HG03565 (cell line): ENCODE data around the gene STX1A.

Experiments used
- ATAC-seq: cut with Tn5 transposase; IDR thresholded peaks from one replicate; pipeline ENCODE4 v1.9.1; 2021; ENCODE audit warnings: mild to moderate bottlenecking, moderate library complexity; ENCODE audit not compliant: unreplicated experiment

STX1A gene

DNA sequence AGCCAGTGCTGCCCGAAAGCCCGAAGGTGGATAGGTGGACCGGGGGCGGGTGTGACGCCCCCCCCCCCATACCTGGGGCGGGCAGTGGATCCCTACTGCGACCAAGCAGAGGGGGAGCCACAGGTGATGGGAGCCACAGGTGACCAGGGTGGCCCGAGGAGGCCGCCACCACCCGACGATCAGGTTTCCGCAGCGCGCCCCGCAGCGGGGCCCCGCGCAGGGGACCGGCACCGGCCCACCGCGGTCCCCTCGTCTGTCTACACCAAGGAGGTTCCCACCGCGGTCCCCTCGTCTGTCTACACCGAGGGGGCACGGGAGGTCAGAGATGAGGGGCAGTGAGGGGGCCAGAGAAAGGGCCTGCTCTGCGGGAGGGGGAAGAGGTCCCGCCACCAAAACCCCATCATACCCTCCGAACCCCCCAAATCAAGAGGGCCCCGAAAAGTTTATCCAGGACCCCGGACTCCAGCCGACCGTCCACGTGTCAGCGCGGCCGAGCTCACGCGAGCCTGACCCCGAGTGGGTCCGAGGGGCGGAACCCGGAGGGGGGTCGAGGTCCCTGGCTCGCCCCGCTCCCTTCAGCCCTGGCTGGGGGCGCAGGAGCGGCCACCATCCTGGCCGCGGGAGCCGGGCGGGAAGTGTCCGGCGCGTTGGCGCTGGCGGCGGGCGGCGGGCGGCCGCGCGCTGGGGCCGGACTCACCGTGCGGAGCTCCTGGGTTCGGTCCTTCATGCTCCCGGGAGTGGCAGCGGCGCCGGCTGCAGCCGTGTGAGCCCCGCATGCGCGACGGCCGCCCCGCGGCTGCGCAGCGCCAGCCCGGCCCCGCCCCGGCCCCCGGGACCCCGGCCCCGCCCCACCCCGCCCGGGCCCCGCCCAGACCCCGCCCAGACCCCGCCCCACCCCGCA lies at the start of gene STX1A:
TSS of gene STX1A (minus strand) at position 765 of the 901 bp plus-strand sequence. CDS start at position 727, 38 bp downstream.
- peak; percentile 54 for ATAC-seq

DNA sequence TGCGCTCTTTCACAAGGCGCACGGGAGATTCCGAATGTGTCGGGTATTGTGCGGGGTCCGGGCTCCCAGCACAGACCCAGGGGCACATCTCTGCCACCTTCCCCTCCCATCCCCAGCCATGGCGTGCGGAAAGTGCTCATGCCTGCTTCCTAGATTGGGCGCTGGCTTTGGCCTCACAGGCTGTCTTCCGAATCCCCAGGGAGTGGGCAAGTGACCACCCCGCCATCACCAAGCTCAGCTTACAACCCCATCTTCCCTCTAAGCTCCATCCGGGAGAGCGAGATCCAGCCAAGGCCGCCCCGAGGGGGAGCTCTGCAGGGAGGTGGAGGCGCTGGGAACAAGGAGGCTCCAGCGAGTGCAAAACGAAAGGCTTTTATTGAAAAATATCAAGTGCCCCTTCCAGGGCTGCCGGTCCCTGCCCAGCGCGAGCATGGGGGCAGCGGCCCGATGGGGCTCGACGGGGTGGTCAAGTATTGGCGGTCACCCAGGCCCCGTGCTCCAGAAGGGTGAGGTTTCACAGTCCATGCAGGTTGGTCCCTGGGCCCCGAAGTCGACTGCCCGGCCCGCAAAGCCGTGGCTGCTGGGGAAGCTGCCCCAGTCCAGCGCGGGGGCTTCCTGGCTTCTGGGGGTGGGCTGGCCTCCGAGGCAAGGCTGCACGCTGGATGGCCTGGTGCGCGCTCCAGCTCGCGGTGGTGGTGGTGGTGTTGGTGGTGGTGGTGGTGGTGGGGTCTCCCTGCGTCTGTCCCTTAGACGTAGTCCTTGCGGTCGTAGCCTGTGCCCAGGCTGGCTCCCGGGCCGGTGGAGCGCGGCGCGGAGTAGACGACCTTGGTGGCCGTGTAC lies 49.4 kb upstream of the STX1A start:
- ATAC-seq = no peak

DNA sequence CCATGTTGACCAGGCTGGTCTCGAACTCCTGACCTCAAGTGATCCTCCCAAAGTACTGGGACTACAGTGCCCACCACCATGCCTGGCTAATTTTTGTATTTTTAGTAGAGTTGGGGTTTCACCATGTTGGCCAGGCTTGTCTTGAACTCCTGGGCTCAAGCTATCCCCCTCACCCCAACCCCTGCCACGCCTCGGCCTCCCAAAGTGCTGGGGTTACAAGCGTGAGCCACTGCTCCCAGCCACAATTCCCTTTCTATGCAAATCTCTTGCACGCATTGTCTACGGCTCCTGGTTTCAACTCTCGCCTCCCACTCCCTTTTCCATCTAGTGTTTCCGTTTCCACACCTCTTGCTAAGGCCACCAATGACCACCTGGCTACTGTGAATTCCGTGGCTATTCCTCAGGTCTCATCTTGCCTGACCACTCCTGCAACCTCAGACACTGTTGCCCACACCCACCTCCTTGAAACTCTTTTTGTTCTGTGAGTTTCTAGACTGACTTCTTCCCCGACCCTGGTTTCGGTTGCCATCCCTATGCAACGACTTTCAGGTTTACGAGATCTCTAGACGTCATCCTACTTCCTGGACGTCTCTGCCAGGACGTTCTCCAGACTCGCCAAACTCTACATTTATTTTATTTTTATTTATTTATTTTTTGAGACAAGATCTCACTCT lies 47.2 kb upstream of the STX1A start:
- ATAC-seq = no peak

DNA sequence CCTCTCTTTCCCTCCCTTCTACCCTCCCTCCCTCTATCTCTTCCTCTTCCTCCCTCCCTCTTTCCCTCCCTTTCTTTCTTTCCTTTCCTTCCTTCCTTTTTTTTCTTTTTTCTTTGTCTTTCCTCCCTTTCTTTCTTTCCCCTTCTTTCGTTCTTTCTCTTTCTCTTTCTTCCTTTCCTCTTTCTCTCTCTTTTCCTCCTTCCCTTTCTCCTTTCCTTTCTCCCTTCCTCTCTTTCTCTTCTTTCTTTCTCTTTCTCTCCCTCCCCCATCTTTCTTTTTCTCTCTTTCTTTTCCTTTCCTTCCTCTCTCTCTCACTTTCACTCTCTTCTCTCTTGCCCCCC lies 43.2 kb upstream of the STX1A start:
- ATAC-seq = no peak

DNA sequence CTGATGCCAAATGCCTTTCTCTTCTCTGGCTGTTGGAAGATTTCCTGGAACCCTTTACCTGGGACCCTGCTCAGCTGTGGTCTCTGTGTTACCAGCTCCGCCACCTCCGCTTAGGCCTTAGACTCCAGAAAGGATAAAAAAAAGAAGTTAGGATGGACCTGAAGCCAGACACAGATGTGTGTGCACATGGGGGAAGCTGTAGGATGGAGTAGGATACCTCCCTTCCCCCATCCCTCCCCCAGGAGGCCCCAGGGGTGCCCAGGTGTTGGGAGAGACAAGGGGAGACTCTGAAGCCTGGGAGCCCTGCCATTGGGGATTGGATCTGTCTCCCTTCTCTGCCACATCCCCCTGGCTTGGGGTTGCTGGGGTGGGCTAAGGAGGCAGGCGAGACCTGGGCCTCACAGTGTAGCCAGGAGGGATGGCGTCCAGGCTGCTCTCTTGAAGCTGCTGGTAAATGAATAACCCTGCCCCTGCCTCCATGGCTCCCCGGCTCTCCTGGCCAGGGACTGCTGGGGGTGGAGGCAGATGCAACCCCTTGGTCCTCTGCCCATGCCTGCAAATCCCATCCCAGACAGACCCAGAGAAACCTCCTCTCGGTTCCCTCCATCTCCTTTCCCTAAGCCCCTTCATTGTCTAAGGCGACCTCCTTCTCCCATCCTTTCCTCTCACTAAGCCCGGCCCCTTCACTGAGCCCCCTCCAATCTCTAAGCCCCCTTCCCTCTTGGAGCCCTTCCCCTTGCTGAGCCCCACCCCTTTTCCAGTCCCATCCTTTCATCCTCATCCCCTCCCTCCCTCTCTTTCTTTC lies 42.6 kb upstream of the STX1A start:
- no peak for ATAC-seq

DNA sequence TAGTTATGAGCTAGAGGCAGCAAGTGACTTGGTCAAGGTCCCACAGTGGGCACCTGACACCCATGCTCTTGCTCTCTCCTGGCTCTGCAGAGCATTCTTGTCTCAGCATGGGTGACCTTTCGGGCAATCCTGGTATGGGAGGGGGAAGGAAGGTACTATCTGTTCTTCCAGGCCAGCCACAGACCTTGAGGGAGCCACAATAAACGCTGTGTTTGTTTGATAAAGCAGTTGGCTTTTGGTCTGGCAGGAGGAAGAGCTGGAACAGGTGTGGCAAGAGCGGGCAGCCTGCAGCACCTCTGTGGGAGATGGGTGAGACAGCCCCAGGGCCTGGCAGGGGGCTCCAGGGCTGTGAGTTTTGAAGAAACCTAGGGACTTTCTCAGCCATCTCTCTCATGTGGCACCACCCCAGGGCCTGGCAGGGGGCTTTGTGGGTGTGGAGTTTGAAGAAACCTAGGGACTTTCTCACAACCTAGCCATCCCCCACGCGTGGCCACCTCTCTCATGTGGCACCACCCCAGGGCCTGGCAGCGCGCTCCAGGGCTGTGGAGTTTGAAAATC lies 39.2 kb upstream of the STX1A start:
- ATAC-seq = no peak

DNA sequence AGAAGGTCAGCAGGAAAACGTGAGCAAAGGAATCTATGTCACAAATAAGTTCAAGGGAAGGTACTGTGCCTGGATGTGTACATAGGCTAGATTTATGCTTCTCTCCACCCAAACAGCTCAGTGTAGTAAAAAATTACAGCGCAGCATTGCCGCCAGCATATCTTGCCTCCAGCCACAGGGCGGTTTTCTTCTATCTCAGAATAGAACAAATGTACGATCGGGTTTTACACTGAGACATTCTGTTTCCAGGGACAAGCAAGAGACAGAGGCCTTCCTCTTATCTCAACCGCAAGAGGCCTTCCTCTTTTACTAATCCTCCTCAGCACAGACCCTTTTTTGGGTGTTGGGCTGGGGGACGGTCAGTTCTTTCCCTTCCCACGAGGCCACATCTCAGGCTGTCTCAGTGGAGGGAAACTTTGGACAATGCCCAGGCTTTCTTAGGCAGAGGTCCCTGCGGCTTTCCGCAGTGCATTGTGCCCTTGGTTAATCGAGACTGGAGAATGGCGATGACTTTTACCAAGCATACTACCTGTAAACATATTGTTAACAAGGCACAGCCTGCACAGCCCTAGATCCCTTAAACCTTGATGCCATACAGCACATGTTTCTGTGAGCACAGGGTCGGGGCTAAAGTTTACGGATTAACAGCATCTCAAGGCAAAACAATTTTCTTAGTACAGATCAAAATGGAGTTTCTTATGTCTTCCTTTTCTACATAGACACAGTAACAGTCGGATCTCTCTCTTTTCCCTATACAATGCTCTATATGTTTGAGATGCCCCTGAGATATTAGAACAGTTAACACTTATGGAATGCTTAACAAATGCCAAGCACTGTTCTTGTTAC lies 30.7 kb upstream of the STX1A start:
- ATAC-seq = no peak

DNA sequence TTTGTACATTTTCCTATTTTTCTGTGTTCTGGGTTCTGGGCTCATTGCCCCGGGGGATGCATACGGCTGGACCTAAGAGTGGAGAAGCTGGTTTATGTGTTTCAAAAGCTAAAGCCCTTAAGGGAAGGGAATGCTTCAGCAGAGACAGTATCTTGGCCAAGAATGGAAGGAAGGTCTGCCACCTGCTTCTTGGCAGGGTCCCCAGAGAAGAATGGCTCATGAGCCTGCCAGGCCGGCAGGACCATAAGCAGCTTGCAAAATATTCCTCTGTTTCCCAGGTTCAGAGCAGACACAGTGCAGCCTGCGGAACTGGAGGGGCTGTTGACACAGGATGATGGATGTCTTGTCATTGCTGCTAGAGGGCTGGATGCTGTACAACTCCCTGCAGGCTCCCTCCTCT lies 26.9 kb upstream of the STX1A start:
- ATAC-seq = no peak

DNA sequence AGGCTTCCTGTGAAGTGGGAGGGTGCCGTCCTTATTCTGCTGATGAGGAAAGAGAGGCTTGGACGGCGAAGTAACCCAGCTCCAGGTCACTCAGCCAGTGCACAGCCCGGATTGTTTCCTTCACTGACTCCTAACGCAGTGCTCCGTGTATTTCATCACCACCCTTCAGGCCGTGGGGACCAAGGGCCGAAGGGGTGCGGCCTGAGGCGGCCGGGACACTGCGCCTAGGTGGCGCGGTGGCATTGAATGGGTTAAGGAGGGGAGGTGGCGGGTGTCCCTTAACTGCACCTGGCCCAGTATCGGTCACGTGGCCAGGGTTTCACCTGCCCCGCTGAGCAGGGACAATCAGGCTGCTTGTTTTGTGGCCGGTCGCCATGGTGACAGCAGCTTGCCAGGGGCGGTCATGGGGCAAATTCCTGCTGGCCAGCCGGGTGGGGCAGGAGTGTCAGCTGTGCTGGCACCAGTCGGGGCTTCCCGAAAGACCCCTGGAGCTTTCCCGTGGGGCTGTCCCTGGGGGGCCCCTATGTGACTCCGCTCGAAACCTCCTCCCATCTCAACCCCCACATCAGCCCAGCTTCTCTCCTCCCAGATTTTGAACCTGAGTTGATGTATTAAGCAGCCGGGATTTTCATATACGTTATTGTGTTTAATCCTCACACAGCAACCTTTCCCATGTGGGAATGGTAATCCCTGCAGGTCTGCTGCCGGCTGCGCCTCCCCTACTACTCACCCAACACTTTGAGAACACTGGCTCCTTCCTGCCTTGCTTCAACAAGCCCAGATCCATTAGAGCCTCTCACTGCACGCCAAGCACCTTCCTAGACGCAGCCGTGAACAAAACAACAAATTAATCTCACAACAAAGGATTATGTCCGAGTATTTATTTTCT lies 23.5 kb upstream of the STX1A start:
- no peak for ATAC-seq

DNA sequence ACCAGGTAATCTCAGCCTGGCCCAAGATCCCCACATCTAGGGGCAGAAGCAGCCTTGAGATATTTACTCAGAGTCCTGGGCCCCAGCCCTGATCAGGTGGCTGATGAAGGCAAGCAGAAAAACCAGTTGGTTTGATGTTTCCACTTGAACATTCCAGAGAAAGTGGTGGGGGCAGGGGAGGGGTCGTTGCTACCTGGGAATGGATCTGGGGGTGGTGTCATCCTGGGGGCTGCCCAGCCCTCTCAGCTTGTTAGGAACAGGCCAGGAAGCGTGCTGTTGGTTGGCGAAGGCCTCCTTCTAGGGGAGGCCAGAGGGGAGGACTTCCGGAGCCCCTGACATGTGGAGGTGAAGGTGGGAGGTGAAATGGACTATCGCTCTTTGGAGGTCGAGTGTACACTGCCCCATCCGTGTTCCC lies 22.9 kb upstream of the STX1A start:
- no peak for ATAC-seq

DNA sequence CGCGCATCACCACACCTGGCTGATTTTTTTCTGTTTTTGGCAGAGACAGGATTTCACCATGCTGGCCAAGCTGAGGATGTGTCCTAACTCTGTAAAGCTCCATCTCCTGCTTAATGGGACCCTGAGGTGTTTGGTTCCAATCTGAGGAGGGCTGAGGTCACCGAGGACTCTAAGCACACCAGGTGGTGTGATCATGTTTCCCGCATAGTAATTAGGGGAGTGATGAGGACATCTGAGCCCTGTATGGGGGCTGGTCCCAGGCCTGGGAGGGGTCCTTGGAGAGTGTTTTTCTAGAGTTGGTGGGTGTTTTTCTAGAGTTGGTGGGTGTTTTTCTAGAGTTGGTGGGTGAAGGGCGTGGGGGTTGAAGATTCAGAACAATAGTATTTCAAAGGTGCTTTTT lies 22.1 kb upstream of the STX1A start:
- no peak for ATAC-seq

DNA sequence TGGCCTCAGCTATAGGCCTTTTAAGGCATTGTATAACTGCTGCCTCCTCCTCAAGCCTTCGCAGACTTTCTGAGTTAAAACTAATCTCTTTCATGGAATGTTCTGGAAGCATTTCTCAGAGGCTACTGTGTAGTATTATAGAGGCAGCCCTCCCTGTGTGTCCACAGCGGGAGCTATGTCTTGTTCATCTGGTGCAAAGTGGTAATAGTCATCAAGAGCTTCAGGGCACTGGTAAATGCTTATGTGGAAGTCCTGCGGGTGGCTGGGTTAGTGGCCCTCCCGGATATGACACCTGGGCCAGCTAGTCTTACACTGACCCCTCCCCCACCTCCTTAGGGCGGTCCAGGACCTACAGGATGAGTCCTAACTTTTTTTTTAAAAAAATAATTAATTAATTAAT lies 21.3 kb upstream of the STX1A start:
- no peak for ATAC-seq

DNA sequence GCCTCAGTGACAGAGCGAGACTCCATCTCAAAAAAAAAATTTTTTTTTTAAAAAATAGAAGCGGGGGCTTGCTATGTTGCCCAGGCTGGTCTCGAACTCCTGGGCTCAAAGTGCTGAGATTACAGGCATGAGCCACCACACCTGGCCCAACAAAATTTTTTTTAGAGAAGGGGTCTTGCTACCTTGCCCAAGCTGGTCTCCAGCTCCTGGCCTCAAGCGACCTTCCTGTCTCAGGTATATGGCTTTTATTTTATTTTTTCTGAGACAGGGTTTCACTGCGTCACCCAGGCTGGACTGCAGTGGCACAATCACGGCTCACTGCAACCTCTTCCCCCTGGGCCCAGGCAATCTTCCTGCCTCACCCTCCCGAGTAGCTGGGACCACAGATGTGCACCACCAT lies 20.7 kb upstream of the STX1A start:
- no peak for ATAC-seq

DNA sequence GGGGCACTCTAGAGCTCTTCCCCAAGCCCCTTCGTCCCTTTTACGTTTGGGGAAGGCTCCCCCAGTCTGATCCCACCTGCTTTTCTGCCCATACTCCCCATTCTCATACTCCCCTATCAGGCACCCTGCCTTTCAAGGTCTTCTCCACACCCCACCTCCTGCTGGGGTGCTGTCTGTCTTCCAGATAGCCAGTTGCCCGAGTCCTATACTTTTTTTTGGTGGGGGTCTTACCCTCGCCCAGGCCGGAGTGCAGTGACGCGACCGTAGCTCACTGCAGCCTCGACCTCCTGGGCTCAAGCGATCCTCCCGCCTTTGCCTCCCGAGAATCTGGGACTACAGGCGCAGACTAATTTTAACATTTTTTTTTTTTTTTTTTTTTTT lies 19.9 kb upstream of the STX1A start:
- no peak for ATAC-seq

DNA sequence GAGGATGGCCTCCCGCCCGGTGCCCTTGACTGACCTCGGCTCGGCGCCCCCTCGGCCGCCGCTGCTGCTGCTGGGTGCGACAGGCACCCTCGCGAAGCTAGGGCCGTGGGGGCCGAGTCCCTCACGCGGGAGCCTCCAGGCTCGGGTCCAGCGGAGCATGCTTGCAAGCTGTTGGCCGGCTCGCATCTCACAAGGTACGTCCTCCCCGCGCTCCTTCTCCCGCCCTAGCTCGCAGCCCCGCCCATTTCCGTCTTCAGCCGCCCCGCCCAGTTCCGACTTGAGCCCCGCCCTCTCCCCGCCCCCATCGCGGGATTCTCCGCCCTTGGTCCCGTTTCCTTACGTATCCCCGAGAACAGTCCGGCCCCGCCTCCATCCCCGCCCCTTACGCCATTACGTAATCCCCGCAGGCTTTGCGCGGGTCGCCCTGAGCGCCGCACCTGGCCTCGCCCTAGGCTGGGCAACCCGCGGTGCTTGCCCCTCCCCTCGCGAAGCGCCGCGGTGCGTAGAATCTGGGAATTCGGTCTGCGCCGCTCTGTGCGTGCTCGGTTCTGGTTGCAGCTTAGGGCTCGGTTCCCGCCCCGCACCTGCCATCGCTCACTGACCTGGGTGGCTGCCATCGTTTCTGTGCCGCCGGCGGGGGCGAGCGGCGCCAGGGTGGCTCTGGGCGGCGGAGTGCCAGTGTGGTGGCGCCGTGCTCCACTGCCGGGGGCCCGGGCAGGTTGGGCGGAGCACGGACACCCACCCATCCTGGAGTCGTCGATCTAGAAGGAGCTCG lies 19.3 kb upstream of the STX1A start, which contains the start of gene ABHD11:
TSS of gene ABHD11 (minus strand) at position 191 of the 775 bp plus-strand sequence. CDS start at position 159, 32 bp downstream.
- ATAC-seq = peak; percentile 76

DNA sequence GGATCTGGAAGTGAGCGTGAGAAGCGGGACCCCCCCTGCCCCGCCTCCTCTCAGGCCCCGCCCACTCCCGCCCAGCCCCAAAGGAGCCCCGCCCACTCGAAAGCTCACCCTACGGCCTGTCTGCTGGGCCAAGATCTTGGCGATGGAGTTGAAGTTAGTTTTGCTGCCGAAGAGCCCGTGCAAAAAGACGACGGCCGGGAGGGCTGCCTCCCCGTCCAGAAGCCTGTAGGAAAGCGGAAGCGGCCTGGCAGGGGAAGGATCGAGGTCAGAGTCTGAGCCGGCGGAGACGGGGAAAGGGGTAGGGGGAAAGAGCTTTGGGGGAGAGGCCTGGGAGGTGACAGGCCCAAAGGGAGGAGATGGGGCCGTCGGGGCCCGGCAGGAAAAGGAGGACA lies 18.7 kb upstream of the STX1A start:
- ATAC-seq = no peak

DNA sequence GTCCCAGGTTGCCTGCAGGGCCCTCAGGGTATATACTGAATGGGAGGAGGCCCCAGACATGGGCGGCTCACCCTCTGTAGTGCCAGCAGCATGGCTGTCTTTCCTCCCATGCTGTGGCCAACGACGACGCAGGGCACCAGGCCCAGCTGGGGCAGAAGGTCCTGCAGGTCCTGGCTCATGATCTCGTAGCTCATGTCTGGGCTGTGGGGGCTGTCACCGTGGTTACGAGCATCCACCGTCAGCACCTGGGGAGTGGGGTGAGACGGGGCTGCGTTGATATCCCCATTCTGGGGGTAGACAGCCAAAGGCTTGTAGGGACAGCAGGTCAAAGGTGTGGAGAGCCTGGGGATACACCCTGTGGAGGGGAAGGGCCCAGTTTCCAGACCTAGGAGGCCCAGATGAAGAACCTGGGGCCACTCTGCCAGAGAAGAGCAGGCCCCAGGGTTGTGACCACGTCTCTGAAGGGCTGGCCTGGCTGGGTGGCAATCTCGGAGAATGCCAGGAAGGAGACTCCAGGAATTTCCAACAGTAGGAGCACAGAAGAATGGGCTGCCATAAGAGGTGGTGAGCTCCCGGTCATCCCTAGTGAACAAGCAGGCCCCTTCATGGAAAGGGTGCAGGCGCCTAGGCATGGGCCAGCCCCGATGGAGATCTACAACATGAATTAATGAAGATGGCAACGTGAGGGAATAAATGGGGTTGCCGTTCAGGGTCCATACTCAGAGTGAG lies 18.2 kb upstream of the STX1A start:
- ATAC-seq = no peak
